ENCODE measurements around the gene KCNIP3. TPM values are rescaled to one million over a fixed set of nuclear protein-coding genes. Genes with fewer than 3 reads are reported as not detected.
A peak's percentile ranks its signal among the peaks of the same experiment; 100 is the strongest.

Gene KCNIP3
- total and polyA plus RNA-seq, 2 donors (not counting 1 experiment from before 2014, with no cell fraction given): not detected

DNA sequence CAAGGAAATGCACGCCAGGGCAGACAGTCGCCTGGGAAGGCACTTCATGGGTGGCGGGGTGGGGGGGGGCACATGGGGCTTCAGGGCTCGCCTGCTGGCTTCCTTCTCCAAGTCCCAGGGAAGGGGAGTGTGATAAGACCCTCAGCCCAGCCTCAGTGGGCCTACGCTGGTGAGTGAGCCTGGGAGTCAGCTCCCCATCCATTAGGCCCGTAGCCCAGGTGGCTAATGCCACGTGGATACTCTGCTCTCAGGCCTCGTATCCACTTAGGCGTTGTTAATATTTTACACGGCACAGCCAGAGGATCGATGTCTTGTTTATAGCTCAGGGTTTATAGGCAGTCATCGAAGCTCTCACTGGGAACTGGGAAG is 47.1 kb downstream of the KCNIP3 start:
- H3K4me3 ChIP-seq (ENCODE audit: control extremely low read depth in 1 of 5, extremely low read depth in 1 of 5, insufficient read depth in 1 of 5, low read depth in 2 of 5, low read length in 4 of 5): no peak overlapping the region
- ChIA-PET CTCF (interaction anchor here (1.1 to 1.7 kb wide), 4 partner anchors 8 to 384 kb away, joined by 3 to 9 read pairs (median 4); no protein-coding TSS in a partner anchor), POLR2A (no interaction called here)
- peaks cover 0 to 4% (median 0%) of the 10 kb centered on the region in 3 donors for H3K9me3 ChIP-seq (ENCODE audit: control extremely low read depth in 1 of 3, control insufficient read depth in 2 of 3, insufficient read depth in 1 of 3, low read length in 2 of 3)
- TF ChIP-seq, protein P1, sequence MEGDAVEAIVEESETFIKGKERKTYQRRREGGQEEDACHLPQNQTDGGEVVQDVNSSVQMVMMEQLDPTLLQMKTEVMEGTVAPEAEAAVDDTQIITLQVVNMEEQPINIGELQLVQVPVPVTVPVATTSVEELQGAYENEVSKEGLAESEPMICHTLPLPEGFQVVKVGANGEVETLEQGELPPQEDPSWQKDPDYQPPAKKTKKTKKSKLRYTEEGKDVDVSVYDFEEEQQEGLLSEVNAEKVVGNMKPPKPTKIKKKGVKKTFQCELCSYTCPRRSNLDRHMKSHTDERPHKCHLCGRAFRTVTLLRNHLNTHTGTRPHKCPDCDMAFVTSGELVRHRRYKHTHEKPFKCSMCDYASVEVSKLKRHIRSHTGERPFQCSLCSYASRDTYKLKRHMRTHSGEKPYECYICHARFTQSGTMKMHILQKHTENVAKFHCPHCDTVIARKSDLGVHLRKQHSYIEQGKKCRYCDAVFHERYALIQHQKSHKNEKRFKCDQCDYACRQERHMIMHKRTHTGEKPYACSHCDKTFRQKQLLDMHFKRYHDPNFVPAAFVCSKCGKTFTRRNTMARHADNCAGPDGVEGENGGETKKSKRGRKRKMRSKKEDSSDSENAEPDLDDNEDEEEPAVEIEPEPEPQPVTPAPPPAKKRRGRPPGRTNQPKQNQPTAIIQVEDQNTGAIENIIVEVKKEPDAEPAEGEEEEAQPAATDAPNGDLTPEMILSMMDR (IDR thresholded peaks at IDR 0.05): no peak
- no peak for TF ChIP-seq EZH2 (IDR thresholded peaks at IDR 0.05; ENCODE audit: borderline replicate concordance, insufficient read depth, low read depth, low read length, poor library complexity, severe bottlenecking)
- H3K27me3 ChIP-seq (replicated peaks in 1 of 4; ENCODE audit: control extremely low read depth in 1 of 4, control insufficient read depth in 3 of 4, insufficient read depth in 4 of 4, low read length in 3 of 4): peaks cover 0 to 46% (median 10%) of the 10 kb centered on the region in 4 experiments
- no peak overlapping the region for H3K4me2 ChIP-seq (replicated peaks; ENCODE audit: low read depth, low read length, poor library complexity, severe bottlenecking)
- WGBS (ENCODE audit: insufficient coverage): 88% methylated on average over 12 of the region's 12 CpGs
- no peak for DNase-seq
- Mint-ChIP-seq H3K27me3 (peaks cover 55% of the 10 kb centered on the region), H3K27ac (no peak overlapping the region), H3K4me1 (peaks cover 11% of the 10 kb centered on the region), H3K9me3 (ENCODE audit: insufficient read depth) (no peaks in the 10 kb centered on the region), H3K4me3 (no peak overlapping the region)
- no peaks in the 10 kb centered on the region for H3K36me3 ChIP-seq (replicated peaks in 1 of 2; ENCODE audit: control extremely low read depth in 1 of 2, control insufficient read depth in 1 of 2, extremely low read depth in 1 of 2, insufficient read depth in 2 of 2, low read length in 1 of 2)
- H2AFZ ChIP-seq (ENCODE audit: insufficient read depth, low read depth, low read length, poor library complexity, severe bottlenecking): no peak overlapping the region
- ATAC-seq (ENCODE audit: low read depth): no peak
- peaks cover 11% of the 10 kb centered on the region in 2 donors for H3K4me1 ChIP-seq (ENCODE audit: control insufficient read depth in 2 of 2, insufficient read depth in 2 of 2, low read length in 2 of 2)
- no peaks in the 10 kb centered on the region for H4K20me1 ChIP-seq (ENCODE audit: control insufficient read depth, insufficient read depth, low read length, poor library complexity, severe bottlenecking)
- no peaks in the 10 kb centered on the region for H3K79me2 ChIP-seq (ENCODE audit: control insufficient read depth, insufficient read depth, low read length)
- H3K27ac ChIP-seq (ENCODE audit: low read length in 2 of 2): no peak overlapping the region
- no peak overlapping the region for H3K9ac ChIP-seq (ENCODE audit: low read length)
- intact Hi-C loops (cut with micrococcal nuclease): no loop called here

- TF ChIP-seq, protein P1 (IDR thresholded peaks at IDR 0.05): no peak
- no peak for TF ChIP-seq EZH2 (IDR thresholded peaks at IDR 0.05; ENCODE audit: borderline replicate concordance, insufficient read depth, low read depth, low read length, poor library complexity, severe bottlenecking)
- Histone ChIP-seq H3K4me2 (replicated peaks; ENCODE audit: low read depth, low read length, poor library complexity, severe bottlenecking) (no peak overlapping the region), H3K27me3 (replicated peaks in 1 of 4; ENCODE audit: control extremely low read depth in 1 of 4, control insufficient read depth in 3 of 4, insufficient read depth in 4 of 4, low read length in 3 of 4) (peaks cover 0 to 49% (median 12%) of the 10 kb centered on the region in 4 experiments), H3K36me3 (replicated peaks in 1 of 2; ENCODE audit: control extremely low read depth in 1 of 2, control insufficient read depth in 1 of 2, extremely low read depth in 1 of 2, insufficient read depth in 2 of 2, low read length in 1 of 2) (no peaks in the 10 kb centered on the region), H3K4me1 (ENCODE audit: control insufficient read depth in 2 of 2, insufficient read depth in 2 of 2, low read length in 2 of 2) (peaks cover 11% of the 10 kb centered on the region in 2 donors), H3K79me2 (ENCODE audit: control insufficient read depth, insufficient read depth, low read length) (no peaks in the 10 kb centered on the region), H4K20me1 (ENCODE audit: control insufficient read depth, insufficient read depth, low read length, poor library complexity, severe bottlenecking) (no peaks in the 10 kb centered on the region), H3K4me3 (ENCODE audit: control extremely low read depth in 1 of 5, extremely low read depth in 1 of 5, insufficient read depth in 1 of 5, low read depth in 2 of 5, low read length in 4 of 5) (no peak overlapping the region), H3K27ac (ENCODE audit: low read length in 2 of 2) (no peak overlapping the region), H3K9ac (ENCODE audit: low read length) (no peak overlapping the region), H3K9me3 (ENCODE audit: control extremely low read depth in 1 of 3, control insufficient read depth in 2 of 3, insufficient read depth in 1 of 3, low read length in 2 of 3) (peaks cover 0 to 4% (median 0%) of the 10 kb centered on the region in 3 donors), H2AFZ (ENCODE audit: insufficient read depth, low read depth, low read length, poor library complexity, severe bottlenecking) (no peak overlapping the region)
- H3K4me3 Mint-ChIP-seq: peak overlapping the region; percentile 85
- H3K27me3 Mint-ChIP-seq: peaks cover 56% of the 10 kb centered on the region
- ChIA-PET POLR2A (no interaction called here), CTCF (interaction anchor here (0.6 to 1.7 kb wide), 6 partner anchors 9 to 385 kb away, joined by 3 to 9 read pairs (median 4); no protein-coding TSS in a partner anchor)
- ATAC-seq (ENCODE audit: low read depth) (no peak), DNase-seq (no peak)
- H3K4me1 Mint-ChIP-seq: peaks cover 11% of the 10 kb centered on the region
- intact Hi-C loops (cut with micrococcal nuclease): no loop called here
- H3K27ac Mint-ChIP-seq: no peak overlapping the region
- no peaks in the 10 kb centered on the region for H3K9me3 Mint-ChIP-seq (ENCODE audit: insufficient read depth)
- 68% methylated on average over 2 of the region's 4 CpGs for WGBS (ENCODE audit: insufficient coverage)
Observed at GRCh38 chr2:95344656-95345055, 47.5 kb downstream of the KCNIP3 start.

Measured in B cell (primary cell).